Measurements from ENCODE around the gene PERCC1.

PERCC1 gene

DNA sequence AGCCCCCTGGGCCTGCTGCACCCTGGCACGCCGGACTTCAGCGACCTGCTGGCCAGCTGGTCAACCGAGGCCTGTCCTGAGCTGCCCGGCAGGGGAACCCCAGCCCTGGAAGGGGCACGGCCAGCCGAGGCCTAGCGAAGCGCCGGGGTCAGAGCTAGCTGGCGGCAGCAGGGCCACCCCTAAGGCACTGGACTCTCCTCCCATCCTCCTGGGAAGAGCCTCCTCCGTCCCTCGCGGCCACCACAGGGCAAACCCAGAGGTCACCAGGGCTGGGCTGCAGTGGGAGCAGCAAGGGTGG lies 2.3 kb downstream of the PERCC1 start:
- Histone ChIP-seq H3K27me3 (ENCODE audit: low read length) (no peaks in the 10 kb centered on the region), H3K36me3 (ENCODE audit: low read length) (no peaks in the 10 kb centered on the region), H4K20me1 (ENCODE audit: low read depth, low read length) (no peaks in the 10 kb centered on the region), H3K27ac (ENCODE audit: low read depth, low read length) (no peak overlapping the region), H2AFZ (ENCODE audit: low read depth, low read length, severe bottlenecking) (no peak overlapping the region), H3K79me2 (ENCODE audit: insufficient read depth, low read length) (no peaks in the 10 kb centered on the region), H3F3A (ENCODE audit: insufficient read depth) (no peaks in the 10 kb centered on the region), H3K9me2 (replicated peaks; ENCODE audit: insufficient read depth, low read length) (no peaks in the 10 kb centered on the region), H3K4me3 (ENCODE audit: insufficient read depth, low read length, poor library complexity, severe bottlenecking) (no peak overlapping the region), H3K9me3 (ENCODE audit: insufficient read depth, low read length) (no peaks in the 10 kb centered on the region), H3K4me2 (ENCODE audit: low read depth, low read length, poor library complexity, severe bottlenecking) (no peak overlapping the region), H3K9ac (ENCODE audit: low read length) (no peak overlapping the region)
- TF ChIP-seq, protein P1, sequence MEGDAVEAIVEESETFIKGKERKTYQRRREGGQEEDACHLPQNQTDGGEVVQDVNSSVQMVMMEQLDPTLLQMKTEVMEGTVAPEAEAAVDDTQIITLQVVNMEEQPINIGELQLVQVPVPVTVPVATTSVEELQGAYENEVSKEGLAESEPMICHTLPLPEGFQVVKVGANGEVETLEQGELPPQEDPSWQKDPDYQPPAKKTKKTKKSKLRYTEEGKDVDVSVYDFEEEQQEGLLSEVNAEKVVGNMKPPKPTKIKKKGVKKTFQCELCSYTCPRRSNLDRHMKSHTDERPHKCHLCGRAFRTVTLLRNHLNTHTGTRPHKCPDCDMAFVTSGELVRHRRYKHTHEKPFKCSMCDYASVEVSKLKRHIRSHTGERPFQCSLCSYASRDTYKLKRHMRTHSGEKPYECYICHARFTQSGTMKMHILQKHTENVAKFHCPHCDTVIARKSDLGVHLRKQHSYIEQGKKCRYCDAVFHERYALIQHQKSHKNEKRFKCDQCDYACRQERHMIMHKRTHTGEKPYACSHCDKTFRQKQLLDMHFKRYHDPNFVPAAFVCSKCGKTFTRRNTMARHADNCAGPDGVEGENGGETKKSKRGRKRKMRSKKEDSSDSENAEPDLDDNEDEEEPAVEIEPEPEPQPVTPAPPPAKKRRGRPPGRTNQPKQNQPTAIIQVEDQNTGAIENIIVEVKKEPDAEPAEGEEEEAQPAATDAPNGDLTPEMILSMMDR (IDR thresholded peaks at IDR 0.05; ENCODE audit: insufficient read depth, low read length, poor library complexity, severe bottlenecking) = no peak
- TF ChIP-seq EZH2phosphoT487 (conservative IDR thresholded peaks at IDR 0.05; ENCODE audit: low read length) = no peak

DNA sequence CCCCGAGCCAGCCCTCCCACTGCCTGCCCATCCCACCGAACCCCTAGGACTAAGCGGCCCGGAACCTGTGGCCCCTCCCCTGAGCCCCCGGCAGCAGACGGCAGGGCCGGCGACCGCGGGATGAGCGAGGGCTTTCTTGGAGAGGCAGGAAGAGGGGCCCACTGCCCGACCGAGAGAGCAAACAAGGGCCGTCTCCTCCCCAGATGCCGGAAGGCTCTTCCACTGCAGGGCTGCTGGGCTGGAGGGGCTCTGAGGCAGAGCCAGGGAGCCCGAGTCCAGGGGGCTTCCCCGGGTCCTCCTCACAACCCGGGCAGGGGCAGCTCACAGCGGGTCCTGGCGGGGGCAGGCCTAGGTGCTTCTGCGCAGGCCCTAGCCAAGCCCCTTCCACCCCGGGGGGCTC lies 2.9 kb downstream of the PERCC1 start:
- Histone ChIP-seq H3K9ac (ENCODE audit: low read length) (no peak overlapping the region), H3K9me2 (replicated peaks; ENCODE audit: insufficient read depth, low read length) (no peaks in the 10 kb centered on the region), H3K4me2 (ENCODE audit: low read depth, low read length, poor library complexity, severe bottlenecking) (no peak overlapping the region)

DNA sequence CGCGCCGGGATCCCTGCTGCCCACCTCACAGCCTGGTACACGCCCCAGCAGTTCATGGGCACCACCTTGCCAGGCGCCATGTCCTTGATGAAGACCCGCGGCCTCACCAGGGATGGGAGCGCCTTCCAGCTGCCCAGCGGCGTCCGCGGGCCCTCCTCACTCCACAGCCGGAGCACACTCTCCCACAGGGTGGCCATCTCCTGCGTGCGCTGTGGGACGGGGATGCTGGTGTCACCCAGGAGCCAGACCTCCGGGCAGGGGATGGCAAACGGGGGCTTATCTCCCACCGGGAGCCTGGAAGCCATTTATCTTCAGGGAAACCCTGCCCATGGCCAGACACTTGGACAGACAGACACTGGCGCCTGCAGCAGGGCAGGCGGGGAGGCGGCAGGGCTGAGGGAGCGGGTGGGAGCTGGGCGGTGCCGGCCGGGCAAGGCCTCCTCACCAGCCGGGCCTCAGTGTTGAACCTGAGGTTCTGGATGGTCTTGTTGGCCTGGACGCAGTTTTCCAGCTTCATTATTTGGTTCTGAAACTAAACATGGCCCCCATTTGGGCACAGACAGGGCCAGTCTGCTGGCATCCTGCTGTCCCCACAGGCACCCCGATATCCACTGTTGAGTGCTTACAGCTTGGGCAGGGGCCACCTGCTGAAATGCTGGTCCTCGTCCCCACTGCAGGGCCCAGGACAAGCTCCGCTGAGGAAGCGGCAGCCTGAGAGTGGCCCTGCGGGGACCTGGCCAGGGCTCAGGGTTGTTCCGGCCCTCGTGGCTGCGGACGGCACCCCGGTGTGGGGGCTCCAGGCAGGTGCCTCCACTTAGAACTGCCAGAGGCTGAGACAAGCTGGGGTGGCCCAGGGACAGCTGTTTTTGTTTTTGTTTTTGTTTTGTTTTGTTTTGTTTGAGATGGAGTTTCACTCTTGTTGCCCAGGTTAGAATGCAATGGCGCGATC lies 4.0 kb downstream of the PERCC1 start:
- Histone ChIP-seq H2AFZ (ENCODE audit: low read depth, low read length, severe bottlenecking) (no peak overlapping the region), H3K9ac (ENCODE audit: low read length) (no peak overlapping the region), H3K27me3 (ENCODE audit: low read length) (no peaks in the 10 kb centered on the region), H3F3A (ENCODE audit: insufficient read depth) (no peaks in the 10 kb centered on the region), H3K36me3 (ENCODE audit: low read length) (no peaks in the 10 kb centered on the region), H3K9me3 (ENCODE audit: insufficient read depth, low read length) (no peaks in the 10 kb centered on the region), H3K79me2 (ENCODE audit: insufficient read depth, low read length) (no peaks in the 10 kb centered on the region), H3K27ac (ENCODE audit: low read depth, low read length) (no peak overlapping the region), H4K20me1 (ENCODE audit: low read depth, low read length) (no peaks in the 10 kb centered on the region), H3K9me2 (replicated peaks; ENCODE audit: insufficient read depth, low read length) (no peaks in the 10 kb centered on the region), H3K4me2 (ENCODE audit: low read depth, low read length, poor library complexity, severe bottlenecking) (no peak overlapping the region), H3K4me3 (ENCODE audit: insufficient read depth, low read length, poor library complexity, severe bottlenecking) (no peak overlapping the region)
- TF ChIP-seq EZH2phosphoT487 (conservative IDR thresholded peaks at IDR 0.05; ENCODE audit: low read length) = no peak
- TF ChIP-seq, protein P1 (IDR thresholded peaks at IDR 0.05; ENCODE audit: insufficient read depth, low read length, poor library complexity, severe bottlenecking) = no peak

More for the DNA sequence above, 2.9 kb downstream of the PERCC1 start:
- no peaks in the 10 kb centered on the region for H3K79me2 ChIP-seq (ENCODE audit: insufficient read depth, low read length)
- H4K20me1 ChIP-seq (ENCODE audit: low read depth, low read length) = no peaks in the 10 kb centered on the region
- no peaks in the 10 kb centered on the region for H3K9me3 ChIP-seq (ENCODE audit: insufficient read depth, low read length)
- H2AFZ ChIP-seq (ENCODE audit: low read depth, low read length, severe bottlenecking) = no peak overlapping the region
- TF ChIP-seq, protein P1 (IDR thresholded peaks at IDR 0.05; ENCODE audit: insufficient read depth, low read length, poor library complexity, severe bottlenecking) = no peak
- no peak for TF ChIP-seq EZH2phosphoT487 (conservative IDR thresholded peaks at IDR 0.05; ENCODE audit: low read length)
- H3K4me3 ChIP-seq (ENCODE audit: insufficient read depth, low read length, poor library complexity, severe bottlenecking) = no peak overlapping the region
- no peaks in the 10 kb centered on the region for H3K36me3 ChIP-seq (ENCODE audit: low read length)
- no peak overlapping the region for H3K27ac ChIP-seq (ENCODE audit: low read depth, low read length)
- no peaks in the 10 kb centered on the region for H3F3A ChIP-seq (ENCODE audit: insufficient read depth)
- no peaks in the 10 kb centered on the region for H3K27me3 ChIP-seq (ENCODE audit: low read length)

Measured in SU-DHL-6 (cell line).